Mammary epithelial cell (primary cell): ENCODE measurements around the gene TTC23.

Experiments
- CTCF ChIP-seq, 2 donors: IDR thresholded peaks in 1 of 2; conservative IDR thresholded peaks in 1 of 2; 2 replicates each; pipeline ENCODE4 v1.5.1; 2011 to 2012; ENCODE audit warnings: inconsistent platforms in 2 of 2, low read length in 2 of 2, mild to moderate bottlenecking in 2 of 2, control low read depth in 1 of 2, low read depth in 1 of 2; ENCODE audit not compliant: insufficient read depth in 1 of 2; ENCODE audit errors: extremely low read depth in 1 of 2
- EZH2 ChIP-seq: IDR thresholded peaks from 2 replicates; pipeline ENCODE4 v1.6.1; 2012; ENCODE audit warnings: low read length, inconsistent platforms, borderline replicate concordance

DNA sequence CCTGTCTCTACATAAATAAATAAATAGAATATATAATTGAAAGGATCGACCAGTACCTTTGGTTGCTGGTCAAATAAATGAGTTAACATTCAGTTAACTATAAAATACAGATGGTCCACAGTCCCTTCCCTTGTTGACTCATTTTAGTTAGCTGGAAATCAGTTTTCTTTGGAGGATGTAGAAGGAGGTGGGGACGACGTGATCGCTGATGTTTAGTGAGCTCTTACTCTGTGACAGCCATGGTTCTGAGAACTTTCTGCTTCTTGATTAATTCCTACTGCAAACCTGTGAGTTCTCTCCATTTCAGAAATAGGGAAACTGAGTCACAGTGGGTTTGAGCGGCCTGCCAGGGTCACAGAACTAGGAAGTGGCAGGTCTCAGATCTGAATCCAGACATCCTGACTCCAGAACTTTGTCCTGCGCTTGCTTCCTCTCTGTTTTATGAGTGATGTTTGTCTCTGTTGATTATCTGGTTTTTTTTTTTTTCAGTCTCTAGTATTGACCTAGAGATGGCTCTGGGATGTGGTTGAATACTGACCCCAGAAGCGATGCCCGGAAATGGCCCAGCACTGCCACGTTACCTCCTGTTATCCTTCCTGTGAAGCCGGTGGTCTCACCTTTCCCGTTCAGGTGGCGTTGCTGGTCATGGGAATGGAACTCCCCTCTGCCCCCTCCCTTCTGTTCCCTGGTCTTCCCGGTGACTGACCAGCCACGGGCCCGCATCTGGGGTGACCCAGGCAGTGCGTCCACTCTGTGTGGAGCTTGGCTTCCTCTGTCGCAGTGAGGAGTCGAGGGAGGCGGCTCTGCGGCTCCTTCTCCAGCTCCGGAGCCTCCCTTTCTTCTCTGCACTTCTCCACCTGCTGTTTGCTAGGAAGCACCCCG, 126.3 kb downstream of the TTC23 start:
- TF ChIP-seq CTCF (conservative IDR thresholded peaks at IDR 0.05 in 1 of 2, IDR thresholded peaks at IDR 0.05 in 1 of 2; ENCODE audit: extremely low read depth in 1 of 2, insufficient read depth in 1 of 2, low read depth in 1 of 2, low read length in 2 of 2) (peak in 1 of 2 donors; percentile 7), EZH2 (no peak)
